Measurements from ENCODE around the gene RNF111.

- no peak for TF ChIP-seq CTCF (IDR thresholded peaks at IDR 0.05)
- no peak for TF ChIP-seq TEAD4 (CRISPR knock-in tag; IDR thresholded peaks at IDR 0.05)
- TF ChIP-seq ESRRA (CRISPR knock-in tag; IDR thresholded peaks at IDR 0.05; ENCODE audit: borderline replicate concordance), result no peak
- TF ChIP-seq MLX (CRISPR knock-in tag; IDR thresholded peaks at IDR 0.05), result no peak
- no peak for TF ChIP-seq CDX4 (CRISPR knock-in tag; IDR thresholded peaks at IDR 0.05; ENCODE audit: borderline replicate concordance)
- no peak for TF ChIP-seq ATF3 (CRISPR knock-in tag; conservative IDR thresholded peaks at IDR 0.05)
- no peak for TF ChIP-seq HMGXB4 (CRISPR knock-in tag; IDR thresholded peaks at IDR 0.05)
- TF ChIP-seq E2F4 (CRISPR knock-in tag; IDR thresholded peaks at IDR 0.05; ENCODE audit: borderline replicate concordance, low read depth), result no peak
These were observed 34.7 kb upstream of the RNF111 start for GRCh38 chr15:58952751-58953150.

All from WTC11 (cell line).